ENCODE data around the gene SMOC2.

- TF ChIP-seq CTCF (IDR thresholded peaks at IDR 0.05): peak in 3 of 4 experiments; percentile 41 to 44 (median 42)
- TF ChIP-seq POLR2AphosphoS5 (IDR thresholded peaks at IDR 0.05): no peak
- TF ChIP-seq POLR2A (IDR thresholded peaks at IDR 0.05): no peak
Observed at GRCh38 chr6:168616816-168617765, 176.1 kb downstream of the SMOC2 start.
